Anterior cingulate cortex (tissue), 58 donors: ENCODE measurements around the gene RNPEP.
"Not testable (repeated sequence)": the region's sequence is repeated elsewhere in the genome, so short reads cannot be mapped to it uniquely, and the experiment has no call there.

ENCODE experiments used
- DNase-seq, 58 donors: peaks; one replicate each; lab custom pipeline; 2025; lab: John Stamatoyannopoulos, UW

RNPEP gene

GRCh38 chr1:202031796-202032195 is 49.3 kb downstream of the RNPEP start:
- DNase-seq, result no peak

GRCh38 chr1:202034149-202034682 is 51.8 kb downstream of the RNPEP start:
- DNase-seq, result no peak

- no peak for DNase-seq
Measured at GRCh38 chr1:202034683-202035462, 52.4 kb downstream of the RNPEP start.

DNA sequence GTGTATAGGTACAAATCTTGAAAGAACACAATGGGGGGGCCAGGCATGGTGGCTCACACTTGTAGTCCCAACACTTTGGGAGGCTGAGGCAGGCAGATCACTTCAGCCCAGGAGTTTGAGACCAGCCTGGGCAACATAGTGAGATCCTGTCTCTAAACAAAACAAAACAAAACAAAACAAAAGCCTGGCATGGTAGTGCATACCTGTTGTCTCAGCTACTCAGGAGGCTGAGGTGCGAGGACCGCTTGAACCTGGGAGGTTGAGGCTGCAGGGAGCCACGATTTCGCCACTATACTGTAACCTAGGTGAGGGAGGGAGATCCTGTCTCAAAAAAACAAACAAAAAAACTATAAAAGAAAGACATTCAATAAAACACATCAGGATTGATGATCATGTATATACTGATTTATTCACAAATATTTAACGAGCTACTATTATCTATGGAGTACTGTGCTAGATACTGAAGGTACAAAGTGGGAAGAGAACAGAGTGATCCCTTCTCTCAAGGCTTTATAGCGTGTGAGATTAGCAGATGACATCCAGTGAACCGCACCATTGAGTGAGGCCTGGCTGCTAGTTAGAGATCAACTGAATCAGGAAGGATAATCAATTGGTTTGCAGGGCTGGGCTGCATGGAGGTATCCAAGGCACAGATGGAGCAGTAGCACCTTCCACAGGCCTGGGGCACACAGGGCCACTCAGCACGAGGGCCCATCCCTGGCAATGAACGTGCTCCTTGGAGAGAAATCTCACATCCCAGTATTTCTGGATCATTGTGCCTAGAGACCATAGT is 54.3 kb downstream of the RNPEP start:
- no peak for DNase-seq

GRCh38 chr1:202037706-202038296 is 55.4 kb downstream of the RNPEP start:
- no peak for DNase-seq

GRCh38 chr1:202038688-202039346 is 56.4 kb downstream of the RNPEP start:
- no peak for DNase-seq

DNA sequence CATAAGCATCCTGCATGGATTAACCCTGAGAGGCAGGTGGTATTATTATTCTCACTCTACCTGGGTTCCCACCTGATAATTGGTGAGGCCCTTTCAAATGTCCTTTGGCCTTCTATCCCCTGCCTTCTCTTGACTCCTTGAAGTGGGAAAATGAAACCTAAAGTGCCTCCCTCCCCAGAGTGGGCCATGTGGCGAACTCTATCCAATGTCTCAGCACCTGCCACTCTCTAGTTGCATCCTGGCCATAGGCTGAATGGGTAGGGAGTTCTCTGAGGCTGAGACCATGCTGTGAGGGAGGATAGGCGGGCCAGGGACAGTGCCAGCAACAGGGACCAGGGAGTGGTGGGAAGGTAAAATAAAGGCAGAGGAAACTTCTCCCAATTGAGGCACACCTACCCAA is 63.3 kb downstream of the RNPEP start:
- no peak for DNase-seq

GRCh38 chr1:202046227-202046626 is 63.8 kb downstream of the RNPEP start:
- no peak for DNase-seq

- no peak for DNase-seq
Measured at GRCh38 chr1:202046748-202047708, 64.6 kb downstream of the RNPEP start.

GRCh38 chr1:202047977-202048376 is 65.5 kb downstream of the RNPEP start:
- DNase-seq, result no peak

DNA sequence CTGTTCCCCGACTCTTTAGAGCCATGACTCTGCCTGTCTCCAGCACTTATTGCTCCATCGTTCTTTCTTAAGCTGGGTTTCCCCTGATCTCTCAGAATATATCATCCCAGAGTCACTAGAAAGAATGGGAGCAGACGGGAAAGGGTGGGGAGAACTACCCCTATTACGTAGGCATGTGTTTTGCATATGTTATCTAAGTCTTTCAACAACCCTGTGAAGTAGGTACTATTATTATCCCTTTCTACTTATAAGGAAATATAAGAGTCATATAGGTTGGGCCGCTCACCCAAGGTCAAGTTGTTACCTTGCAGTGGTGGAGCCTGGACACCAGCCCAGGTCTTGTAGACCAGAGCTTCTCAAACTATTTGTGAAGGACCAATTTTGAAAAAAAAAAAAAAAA is 66.7 kb downstream of the RNPEP start:
- DNase-seq, result no peak

- DNase-seq, result no peak
Measured at GRCh38 chr1:202054094-202054493, 71.6 kb downstream of the RNPEP start.

DNA sequence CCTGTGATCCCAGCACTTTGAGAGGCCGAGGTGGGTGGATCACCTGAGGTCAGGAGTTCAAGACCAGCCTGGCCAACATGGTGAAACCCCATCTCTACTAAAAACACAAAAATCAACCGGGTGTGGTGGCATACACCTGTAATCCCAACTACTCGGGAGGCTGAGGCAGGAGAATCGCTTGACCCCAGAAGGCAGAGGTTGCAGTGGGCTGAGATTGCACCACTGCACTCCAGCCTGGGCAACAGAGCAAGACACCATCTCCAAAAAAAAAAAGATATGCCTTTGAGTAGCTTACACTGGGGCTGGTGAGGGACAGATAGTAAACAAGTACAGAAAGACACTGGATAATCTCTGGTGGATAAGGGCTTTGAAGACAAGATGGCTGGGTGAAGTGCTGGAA is 72.2 kb downstream of the RNPEP start:
- DNase-seq, result not testable (repeated sequence)
